HepG2 (cell line): ENCODE measurements around the gene DUS1L. TPM values are rescaled to one million over a fixed set of nuclear protein-coding genes. Genes with fewer than 3 reads are reported as not detected.
A peak's percentile ranks its signal among the peaks of the same experiment; 100 is the strongest.

Source experiments
- ATAC-seq: fragments of 200-7000 bp; cut with Tn5 transposase; 3 replicates; pipeline ENCODE4 v1.9.1; 2020; ENCODE audit warnings: mild to moderate bottlenecking, moderate library complexity
- BruUV-seq: library from RNA; stranded (reverse); fragments of 400-500 nt; replicated peaks from 2 replicates; lab custom pipeline; 2021; lab: Mats Ljungman, UMichigan
- CTCF ChIA-PET: fragments of 300-600 bp; formaldehyde crosslinking; extraction: SDS; loops from one replicate; lab custom pipeline; 2021; ENCODE audit warnings: low total read pairs, inconsistent platforms, low intra/inter-chr PET ratio; lab: Yijun Ruan, JAX
- POLR2A ChIA-PET: fragments of 350-600 bp; sonication (Branson Sonifier 250); formaldehyde crosslinking; loops from one replicate; lab custom pipeline; 2020; ENCODE audit warnings: antibody characterized with exemption, inconsistent platforms; lab: Yijun Ruan, JAX
- DNase-seq: peaks from one replicate; pipeline ENCODE4 v3.0.0-alpha.2; 2015; ENCODE audit warnings: low spot score
- FAIRE-seq: peaks from 3 replicates; lab custom pipeline; 2011; peaks lifted over from hg19 to GRCh38; lab: Jason Lieb, UNC
- H2AFZ ChIP-seq: one replicate; pipeline ENCODE4 v1.6.1; 2011; ENCODE audit warnings: low read length, inconsistent platforms
- H3K27ac ChIP-seq: fragments of 300-600 bp; 3 replicates; pipeline ENCODE4 v1.8.0; 2011; ENCODE audit warnings: mixed run types, mild to moderate bottlenecking, mixed read lengths, low read length, inconsistent platforms; ENCODE audit not compliant: insufficient read depth; ENCODE audit errors: extremely low read length
- H3K27me3 ChIP-seq, 2 experiments: fragments of 200-600 bp in 1 of 2; 2 replicates in 1 of 2; 3 replicates in 1 of 2; pipeline versions ENCODE4 v1.6.0 to v1.8.0; 2011; ENCODE audit warnings: low read length in 2 of 2, mild to moderate bottlenecking in 2 of 2, moderate library complexity in 2 of 2, inconsistent platforms in 1 of 2; ENCODE audit not compliant: insufficient read depth in 2 of 2, control insufficient read depth in 1 of 2
- H3K36me3 ChIP-seq, 2 experiments: fragments of 200-600 bp in 1 of 2; replicated peaks in 1 of 2; 2 replicates in 1 of 2; 3 replicates in 1 of 2; pipeline versions ENCODE4 v1.5.1 to v1.8.0; 2011; ENCODE audit warnings: low read length in 2 of 2, inconsistent platforms in 1 of 2; ENCODE audit not compliant: insufficient read depth in 2 of 2, control insufficient read depth in 1 of 2
- H3K4me1 ChIP-seq: 2 replicates; pipeline ENCODE4 v1.5.1; 2012; ENCODE audit warnings: low read length, inconsistent platforms; ENCODE audit not compliant: insufficient read depth
- H3K4me2 ChIP-seq: 2 replicates; pipeline ENCODE4 v1.6.0; 2011; ENCODE audit warnings: low read depth, low read length, inconsistent platforms
- H3K4me3 ChIP-seq, 3 experiments: fragments of 200-600 bp in 1 of 3; sonication (generic), shearing (Covaris generic) in 1 of 3; replicated peaks in 1 of 3; 2 replicates each; pipeline ENCODE4 v1.5.1; 2011 to 2016; ENCODE audit warnings: low read length in 3 of 3, inconsistent platforms in 2 of 3, low read depth in 2 of 3, mild to moderate bottlenecking in 2 of 3, control low read depth in 1 of 3, mixed read lengths in 1 of 3; ENCODE audit not compliant: insufficient read depth in 1 of 3
- H3K79me2 ChIP-seq: one replicate; pipeline ENCODE4 v1.6.1; 2011; ENCODE audit warnings: low read length, inconsistent platforms; ENCODE audit not compliant: insufficient read depth
- H3K9ac ChIP-seq: 2 replicates; pipeline ENCODE4 v1.6.0; 2011; ENCODE audit warnings: mild to moderate bottlenecking, low read depth, low read length, inconsistent platforms; ENCODE audit not compliant: insufficient read depth
- H3K9me3 ChIP-seq: 2 replicates; pipeline ENCODE4 v1.5.1; 2012; ENCODE audit warnings: mild to moderate bottlenecking, low read length
- H4K20me1 ChIP-seq: 2 replicates; pipeline ENCODE4 v1.6.0; 2011; ENCODE audit warnings: inconsistent platforms, mild to moderate bottlenecking, low read length, moderate library complexity; ENCODE audit not compliant: insufficient read depth
- AGO2 ChIP-seq: fragments of 200-400 bp; formaldehyde crosslinking; optimal IDR thresholded peaks from 2 replicates; pipeline ENCODE3; 2017; ENCODE audit warnings: mild to moderate bottlenecking, low read depth, low read length, moderate library complexity
- CREB3 ChIP-seq: sonication (generic); formaldehyde crosslinking; IDR thresholded peaks from 2 replicates; pipeline ENCODE4 v1.5.0; 2020; ENCODE audit warnings: missing genetic modification reagents
- CTCF ChIP-seq: sonication (generic); formaldehyde crosslinking; IDR thresholded peaks from 2 replicates; pipeline ENCODE4 v1.5.0; 2020; ENCODE audit warnings: mild to moderate bottlenecking, missing genetic modification reagents, moderate library complexity
- GTF2F1 ChIP-seq: fragments of 150-350 bp; IDR thresholded peaks from 2 replicates; pipeline ENCODE4 v1.6.1; 2014; ENCODE audit warnings: low read length
- HDAC6 ChIP-seq: fragments of 200-600 bp; sonication (generic); IDR thresholded peaks from 2 replicates; pipeline ENCODE4 v1.7.0; 2017; ENCODE audit warnings: mild to moderate bottlenecking, antibody characterized with exemption, low read length, low read depth
- HIVEP1 ChIP-seq: sonication (generic); formaldehyde crosslinking; IDR thresholded peaks from 2 replicates; pipeline ENCODE4 v1.4.0; 2020; ENCODE audit warnings: mild to moderate bottlenecking, missing genetic modification reagents
- KLF9 ChIP-seq: IDR thresholded peaks from 2 replicates; pipeline ENCODE4 v1.6.1; 2016; ENCODE audit warnings: low read depth
- RARA ChIP-seq: IDR thresholded peaks from 2 replicates; pipeline ENCODE4 v1.6.1; 2016; ENCODE audit warnings: missing genetic modification reagents, missing compliant biosample characterization
- SNAPC5 ChIP-seq: sonication (generic); formaldehyde crosslinking; IDR thresholded peaks from 2 replicates; pipeline ENCODE4 v1.8.1; 2023; ENCODE audit warnings: mild to moderate bottlenecking, missing genetic modification reagents, borderline replicate concordance
- ZMYM4 ChIP-seq: sonication (generic); formaldehyde crosslinking; IDR thresholded peaks from 2 replicates; pipeline ENCODE4 v1.8.1; 2023; ENCODE audit warnings: mild to moderate bottlenecking, missing genetic modification reagents
- ZNF296 ChIP-seq: sonication (generic); formaldehyde crosslinking; conservative IDR thresholded peaks from 2 replicates; pipeline ENCODE4 v1.5.0; 2020; ENCODE audit warnings: mild to moderate bottlenecking, missing genetic modification reagents
- ZNF33A ChIP-seq: sonication (generic); formaldehyde crosslinking; IDR thresholded peaks from 2 replicates; pipeline ENCODE4 v1.5.1; 2020; ENCODE audit warnings: missing genetic modification reagents, mild to moderate bottlenecking, moderate library complexity, borderline replicate concordance
- ZNF780A ChIP-seq: sonication (generic); formaldehyde crosslinking; IDR thresholded peaks from 2 replicates; pipeline ENCODE4 v1.8.0; 2022; ENCODE audit warnings: mild to moderate bottlenecking, missing genetic modification reagents, moderate library complexity
- WGBS: methylation state at CpG from one replicate; pipeline ENCODE4 v1.1.6; 2017; ENCODE audit warnings: low lambda C conversion rate; 5-methylcytosine and 5-hydroxymethylcytosine counted together
- in situ Hi-C: cut with HindIII; loops from 2 replicates; pipeline ENCODE4 v1.10.0; 2017; ENCODE audit warnings: low pct_unique_long_range_greater_than_20kb; ENCODE audit not compliant: extremely low pct_ligation_motif_present
- intact Hi-C: fragments of 100-400 bp; cut with micrococcal nuclease; formaldehyde crosslinking; loops from one replicate; pipeline ENCODE4 v1.10.0; 2022; ENCODE audit not compliant: unreplicated experiment
- polyA plus RNA-seq, 8 experiments: library from polyadenylated mRNA; depleted of rRNA in 3 of 8; stranded (reverse) in 7 of 8; unstranded in 1 of 8; fragments of >200 nt; fragmentation: Illumina TruSeq in 4 of 8; extraction: Trizol in 4 of 8; gene quantifications; 2 replicates each; pipeline versions ENCODE4 v1.2.1 to v1.2.3, GENCODE V29; 2011 to 2016; ENCODE audit warnings: low read depth in 4 of 8, missing spikeins in 1 of 8, mixed read lengths in 1 of 8; ENCODE audit not compliant: insufficient read depth in 1 of 8
- total RNA-seq, 5 experiments: library from RNA; depleted of rRNA; stranded (reverse); fragments of >200 nt; fragmentation: Illumina TruSeq; extraction: Trizol; gene quantifications; 2 replicates each; pipeline ENCODE4 v1.2.3, GENCODE V29; 2016; ENCODE audit warnings: low read depth in 1 of 5

Gene DUS1L
- total and polyA plus RNA-seq, 2 of the 13 experiments (the other 11 are each of a cell fraction or from before 2014, with no cell fraction given) = 81.0 to 109 TPM

- Histone ChIP-seq H3K27me3 (no peaks in the 10 kb centered on the region), H2AFZ (no peak overlapping the region), H4K20me1 (no peaks in the 10 kb centered on the region), H3K4me1 (peaks cover 31% of the 10 kb centered on the region), H3K27ac (no peak overlapping the region), H3K4me2 (no peak overlapping the region), H3K9me3 (no peaks in the 10 kb centered on the region), H3K4me3 (no peak overlapping the region), H3K36me3 (peaks cover 9 to 13% of the 10 kb centered on the region in 2 experiments; a peak in 4 of 5 replicates), H3K79me2 (peaks cover 7% of the 10 kb centered on the region), H3K9ac (no peak overlapping the region)
- in situ Hi-C loops = no loop called here
- TF ChIP-seq AGO2 = peak; percentile 68
- TF ChIP-seq ZNF780A = no peak
- no peak for TF ChIP-seq HIVEP1
- TF ChIP-seq ZNF296 (CRISPR knock-in tag) = no peak
- no peak for TF ChIP-seq KLF9 (CRISPR knock-in tag)
- no peak for TF ChIP-seq SNAPC5 (CRISPR knock-in tag)
- DNase-seq (no peak), FAIRE-seq (no peak), ATAC-seq (no peak)
- 100% methylated on average over 8 of the region's 9 CpGs for WGBS
- CTCF ChIA-PET = no interaction called here
- POLR2A ChIA-PET = no interaction called here
- no TSS peak for BruUV-seq
- intact Hi-C loops = no loop called here
Observed at GRCh38 chr17:82028966-82029365, 36.6 kb downstream of the DUS1L start.

GRCh38 chr17:82028246-82028645 lies 37.4 kb downstream of the DUS1L start:
- H3K4me2 ChIP-seq = no peak overlapping the region
- H3K36me3 ChIP-seq = peaks cover 9 to 11% of the 10 kb centered on the region in 2 experiments; a peak in 4 of 5 replicates
- FAIRE-seq (no peak), ATAC-seq (no peak), DNase-seq (no peak)
- POLR2A ChIA-PET = interaction anchor here (2.2 kb wide), 1 partner anchor 9 kb away, joined by 7 read pairs; the partner anchor contains the start of gene DCXR
- H4K20me1 ChIP-seq = no peaks in the 10 kb centered on the region
- WGBS = 100% methylated on average over 8 of the region's 13 CpGs
- H3K27ac ChIP-seq = no peak overlapping the region
- H3K9ac ChIP-seq = no peak overlapping the region
- intact Hi-C loops = no loop called here
- no peak overlapping the region for H2AFZ ChIP-seq
- peaks cover 33% of the 10 kb centered on the region for H3K4me1 ChIP-seq
- H3K79me2 ChIP-seq = peaks cover 13% of the 10 kb centered on the region
- CTCF ChIA-PET = no interaction called here
- in situ Hi-C loops = no loop called here
- no peaks in the 10 kb centered on the region for H3K9me3 ChIP-seq
- H3K4me3 ChIP-seq = no peak overlapping the region
- BruUV-seq = no TSS peak
- no peaks in the 10 kb centered on the region for H3K27me3 ChIP-seq
- TF ChIP-seq HDAC6 (no peak), RARA (CRISPR knock-in tag) (no peak), ZMYM4 (CRISPR knock-in tag) (no peak), CREB3 (CRISPR knock-in tag) (no peak), GTF2F1 (no peak), ZNF33A (no peak), CTCF (CRISPR knock-in tag) (no peak)
